Common myeloid progenitor, CD34-positive (primary cell): ENCODE results near the gene ARHGAP27.

ENCODE experiments used
- CTCF ChIA-PET: fragments of 350-600 bp; sonication (Branson Sonifier 250); formaldehyde crosslinking; loops from one replicate; lab custom pipeline; 2021; ENCODE audit warnings: antibody characterized with exemption; lab: Charles Lee
- POLR2A ChIA-PET: fragments of 350-600 bp; sonication (Branson Sonifier 250); formaldehyde crosslinking; loops from one replicate; lab custom pipeline; 2021; ENCODE audit warnings: antibody characterized with exemption; lab: Charles Lee
- DNase-seq, 3 donors: peaks; one replicate each; pipeline versions ENCODE4 v3.0.0 to v3.0.0-alpha.2; 2013
- H3K27ac ChIP-seq, 2 experiments: 1 replicate in 1 of 2; 2 replicates in 1 of 2; pipeline ENCODE4 v1.7.0; 2013; ENCODE audit warnings: inconsistent platforms in 2 of 2, low read length in 2 of 2, mild to moderate bottlenecking in 2 of 2, low read depth in 1 of 2, moderate library complexity in 1 of 2; ENCODE audit not compliant: severe bottlenecking in 2 of 2, insufficient read depth in 1 of 2, poor library complexity in 1 of 2
- H3K27me3 ChIP-seq, 5 experiments: replicated peaks in 2 of 5; 1 replicate in 3 of 5; 2 replicates in 2 of 5; pipeline versions ENCODE4 v1.6.1 to v1.7.0; 2013; ENCODE audit warnings: low read length in 4 of 5, mild to moderate bottlenecking in 2 of 5, moderate library complexity in 2 of 5, inconsistent platforms in 1 of 5; ENCODE audit not compliant: insufficient read depth in 5 of 5, control insufficient read depth in 4 of 5
- H3K36me3 ChIP-seq, 4 experiments: 1 replicate in 2 of 4; 2 replicates in 2 of 4; pipeline versions ENCODE4 v1.6.1 to v1.7.0; 2013; ENCODE audit warnings: low read length in 3 of 4, control low read depth in 1 of 4, mild to moderate bottlenecking in 1 of 4; ENCODE audit not compliant: control insufficient read depth in 4 of 4, insufficient read depth in 4 of 4
- H3K4me1 ChIP-seq, 4 experiments: 1 replicate in 3 of 4; 2 replicates in 1 of 4; pipeline versions ENCODE4 v1.6.1 to v1.7.1; 2013; ENCODE audit warnings: low read length in 3 of 4, mild to moderate bottlenecking in 3 of 4, control low read depth in 1 of 4, inconsistent platforms in 1 of 4, moderate library complexity in 1 of 4; ENCODE audit not compliant: control insufficient read depth in 4 of 4, insufficient read depth in 4 of 4; ENCODE audit errors: control extremely low read depth in 1 of 4
- H3K4me3 ChIP-seq, 7 experiments: 1 replicate in 4 of 7; 2 replicates in 3 of 7; pipeline versions ENCODE4 v1.5.1 to v1.7.0; 2013; ENCODE audit warnings: mild to moderate bottlenecking in 7 of 7, low read length in 6 of 7, moderate library complexity in 6 of 7, inconsistent platforms in 2 of 7, low read depth in 2 of 7, control low read depth in 1 of 7; ENCODE audit not compliant: insufficient read depth in 4 of 7, control insufficient read depth in 1 of 7; ENCODE audit errors: extremely low read depth in 1 of 7
- H3K9me3 ChIP-seq, 5 experiments: 1 replicate in 4 of 5; 2 replicates in 1 of 5; pipeline versions ENCODE4 v1.6.1 to v1.7.1; 2013; ENCODE audit warnings: low read length in 4 of 5, mild to moderate bottlenecking in 2 of 5, inconsistent platforms in 1 of 5, low read depth in 1 of 5, moderate library complexity in 1 of 5; ENCODE audit not compliant: control insufficient read depth in 4 of 5, insufficient read depth in 2 of 5; ENCODE audit errors: control extremely low read depth in 1 of 5
- WGBS: methylation state at CpG from one replicate; pipeline ENCODE4 v1.1.5; 2013; ENCODE audit not compliant: insufficient coverage; 5-methylcytosine and 5-hydroxymethylcytosine counted together

Gene ARHGAP27

GRCh38 chr17:45424769-45425124 is 7.9 kb downstream of the ARHGAP27 start:
- WGBS: 100% methylated on average over 5 of the region's 6 CpGs
- H3K9me3 ChIP-seq: no peaks in the 10 kb centered on the region
- H3K27me3 ChIP-seq: no peaks in the 10 kb centered on the region
- peak overlapping the region in 1 of 7 experiments; percentile 68 for H3K4me3 ChIP-seq
- H3K4me1 ChIP-seq: peaks cover 4 to 59% (median 41%) of the 10 kb centered on the region in 4 experiments
- H3K27ac ChIP-seq: no peak overlapping the region
- POLR2A ChIA-PET: no interaction called here
- DNase-seq: no peak
- CTCF ChIA-PET: interaction anchor here (2.9 to 7.8 kb wide), 4 partner anchors 12 to 28 kb away, joined by 8 to 123 read pairs (median 39); no protein-coding TSS in a partner anchor
- peaks cover 0 to 15% (median 1%) of the 10 kb centered on the region in 4 experiments for H3K36me3 ChIP-seq

GRCh38 chr17:45423975-45424335 is 8.7 kb downstream of the ARHGAP27 start:
- Histone ChIP-seq H3K27me3 (no peaks in the 10 kb centered on the region), H3K4me1 (peaks cover 4 to 52% (median 33%) of the 10 kb centered on the region in 4 experiments), H3K4me3 (no peak overlapping the region), H3K36me3 (peaks cover 0 to 15% (median 1%) of the 10 kb centered on the region in 4 experiments), H3K27ac (no peak overlapping the region), H3K9me3 (no peaks in the 10 kb centered on the region)
- no peak for DNase-seq
- ChIA-PET CTCF (interaction anchor here (6.3 to 7.8 kb wide), 2 partner anchors 11 to 28 kb away, joined by 33 to 123 read pairs; no protein-coding TSS in a partner anchor), POLR2A (interaction anchor here (1.5 kb wide), 1 partner anchor 14 kb away, joined by 3 read pairs; no protein-coding TSS in a partner anchor)
- 100% methylated on average over 1 of the region's 1 CpG for WGBS

- Histone ChIP-seq H3K27me3 (no peaks in the 10 kb centered on the region), H3K36me3 (peaks cover 0 to 19% (median 1%) of the 10 kb centered on the region in 4 experiments), H3K4me3 (no peak overlapping the region), H3K9me3 (no peaks in the 10 kb centered on the region), H3K4me1 (peaks cover 0 to 47% (median 28%) of the 10 kb centered on the region in 4 experiments), H3K27ac (no peak overlapping the region)
- ChIA-PET POLR2A (interaction anchor here (1.5 kb wide), 1 partner anchor 14 kb away, joined by 3 read pairs; no protein-coding TSS in a partner anchor), CTCF (interaction anchor here (6.3 to 7.8 kb wide), 2 partner anchors 10 to 27 kb away, joined by 33 to 123 read pairs; no protein-coding TSS in a partner anchor)
- no peak for DNase-seq
- 100% methylated on average over 2 of the region's 8 CpGs for WGBS
Measured at GRCh38 chr17:45423304-45423974, 9.2 kb downstream of the ARHGAP27 start.

- CTCF ChIA-PET: interaction anchor here (3.7 kb wide), 1 partner anchor 11 kb away, joined by 33 read pairs; no protein-coding TSS in a partner anchor
- H3K27me3 ChIP-seq: no peaks in the 10 kb centered on the region
- H3K27ac ChIP-seq: no peak overlapping the region
- peaks cover 2 to 49% (median 33%) of the 10 kb centered on the region in 4 experiments for H3K4me1 ChIP-seq
- POLR2A ChIA-PET: no interaction called here
- H3K36me3 ChIP-seq: peaks cover 0 to 9% (median 0%) of the 10 kb centered on the region in 4 experiments
- DNase-seq: no peak
- H3K9me3 ChIP-seq: no peaks in the 10 kb centered on the region
- no peak overlapping the region for H3K4me3 ChIP-seq
- WGBS: 88% methylated on average over 10 of the region's 10 CpGs
Measured at GRCh38 chr17:45414990-45415881, 17.4 kb downstream of the ARHGAP27 start.

GRCh38 chr17:45413498-45413923 is 19.2 kb downstream of the ARHGAP27 start:
- no peaks in the 10 kb centered on the region for H3K9me3 ChIP-seq
- H3K36me3 ChIP-seq: peaks cover 0 to 8% (median 0%) of the 10 kb centered on the region in 4 experiments
- peaks cover 2 to 66% (median 51%) of the 10 kb centered on the region in 4 experiments for H3K4me1 ChIP-seq
- ChIA-PET CTCF (interaction anchor here (0.7 to 8.4 kb wide), 5 partner anchors 8 to 438 kb away, joined by 3 to 94 read pairs (median 7); no protein-coding TSS in a partner anchor), POLR2A (no interaction called here)
- DNase-seq: no peak
- no peak overlapping the region for H3K4me3 ChIP-seq
- no peaks in the 10 kb centered on the region for H3K27me3 ChIP-seq
- H3K27ac ChIP-seq: no peak overlapping the region
- WGBS: 84% methylated on average over 8 of the region's 9 CpGs

- no peak for DNase-seq
- Histone ChIP-seq H3K9me3 (no peaks in the 10 kb centered on the region), H3K36me3 (peaks cover 0 to 14% (median 0%) of the 10 kb centered on the region in 4 experiments), H3K4me3 (peak overlapping the region in 2 of 7 experiments; percentile 74 to 90), H3K4me1 (peaks cover 13 to 86% (median 70%) of the 10 kb centered on the region in 4 experiments), H3K27me3 (no peaks in the 10 kb centered on the region), H3K27ac (peak overlapping the region; percentile 72 to 78)
- POLR2A ChIA-PET: interaction anchor here (0.6 kb wide), 1 partner anchor 110 kb away, joined by 7 read pairs; no protein-coding TSS in a partner anchor
- CTCF ChIA-PET: interaction anchor here (1.1 to 8.4 kb wide), 3 partner anchors 14 to 23 kb away, joined by 3 to 94 read pairs (median 33); no protein-coding TSS in a partner anchor
- WGBS: 97% methylated on average over 3 of the region's 5 CpGs
Measured at GRCh38 chr17:45411348-45412105, 21.1 kb downstream of the ARHGAP27 start.
